22Rv1 (cell line): Measurements from ENCODE around the gene WIZ.

Experiments
- H3K27ac ChIP-seq: fragments of 450-650 bp; 2 replicates; pipeline ENCODE4 v1.5.1; 2017
- ZFX ChIP-seq: fragments of 450-650 bp; IDR thresholded peaks from 2 replicates; pipeline ENCODE4 v1.6.1; 2017; ENCODE audit warnings: antibody characterized with exemption, borderline replicate concordance
- TF ChIP-seq, protein P1 (sequence below): fragments of 450-650 bp; IDR thresholded peaks from 2 replicates; pipeline ENCODE4 v1.5.1; 2017; ENCODE audit warnings: mild to moderate bottlenecking

Gene WIZ

DNA sequence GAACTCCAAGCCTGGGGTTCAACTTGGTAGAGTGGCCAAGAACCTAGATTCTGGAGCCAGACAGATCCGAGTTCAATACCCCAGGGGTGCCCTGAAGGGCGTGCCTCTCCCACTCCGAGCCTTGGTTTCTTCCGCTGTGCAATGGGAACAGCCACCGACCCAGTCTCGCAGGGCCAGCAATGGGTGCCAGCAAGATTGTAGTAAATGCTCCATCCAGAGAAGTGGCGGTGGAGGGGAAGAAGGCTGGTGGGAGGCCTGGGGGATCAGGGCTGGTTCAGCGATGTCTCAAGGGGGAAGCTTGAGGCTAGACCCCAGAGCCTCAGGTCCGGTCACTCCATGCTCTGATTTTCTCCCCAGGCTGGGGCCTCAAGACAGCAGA lies 4.5 kb downstream of the WIZ start:
- no peak for TF ChIP-seq ZFX
- TF ChIP-seq, protein P1, sequence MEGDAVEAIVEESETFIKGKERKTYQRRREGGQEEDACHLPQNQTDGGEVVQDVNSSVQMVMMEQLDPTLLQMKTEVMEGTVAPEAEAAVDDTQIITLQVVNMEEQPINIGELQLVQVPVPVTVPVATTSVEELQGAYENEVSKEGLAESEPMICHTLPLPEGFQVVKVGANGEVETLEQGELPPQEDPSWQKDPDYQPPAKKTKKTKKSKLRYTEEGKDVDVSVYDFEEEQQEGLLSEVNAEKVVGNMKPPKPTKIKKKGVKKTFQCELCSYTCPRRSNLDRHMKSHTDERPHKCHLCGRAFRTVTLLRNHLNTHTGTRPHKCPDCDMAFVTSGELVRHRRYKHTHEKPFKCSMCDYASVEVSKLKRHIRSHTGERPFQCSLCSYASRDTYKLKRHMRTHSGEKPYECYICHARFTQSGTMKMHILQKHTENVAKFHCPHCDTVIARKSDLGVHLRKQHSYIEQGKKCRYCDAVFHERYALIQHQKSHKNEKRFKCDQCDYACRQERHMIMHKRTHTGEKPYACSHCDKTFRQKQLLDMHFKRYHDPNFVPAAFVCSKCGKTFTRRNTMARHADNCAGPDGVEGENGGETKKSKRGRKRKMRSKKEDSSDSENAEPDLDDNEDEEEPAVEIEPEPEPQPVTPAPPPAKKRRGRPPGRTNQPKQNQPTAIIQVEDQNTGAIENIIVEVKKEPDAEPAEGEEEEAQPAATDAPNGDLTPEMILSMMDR: no peak
- no peak overlapping the region for H3K27ac ChIP-seq

DNA sequence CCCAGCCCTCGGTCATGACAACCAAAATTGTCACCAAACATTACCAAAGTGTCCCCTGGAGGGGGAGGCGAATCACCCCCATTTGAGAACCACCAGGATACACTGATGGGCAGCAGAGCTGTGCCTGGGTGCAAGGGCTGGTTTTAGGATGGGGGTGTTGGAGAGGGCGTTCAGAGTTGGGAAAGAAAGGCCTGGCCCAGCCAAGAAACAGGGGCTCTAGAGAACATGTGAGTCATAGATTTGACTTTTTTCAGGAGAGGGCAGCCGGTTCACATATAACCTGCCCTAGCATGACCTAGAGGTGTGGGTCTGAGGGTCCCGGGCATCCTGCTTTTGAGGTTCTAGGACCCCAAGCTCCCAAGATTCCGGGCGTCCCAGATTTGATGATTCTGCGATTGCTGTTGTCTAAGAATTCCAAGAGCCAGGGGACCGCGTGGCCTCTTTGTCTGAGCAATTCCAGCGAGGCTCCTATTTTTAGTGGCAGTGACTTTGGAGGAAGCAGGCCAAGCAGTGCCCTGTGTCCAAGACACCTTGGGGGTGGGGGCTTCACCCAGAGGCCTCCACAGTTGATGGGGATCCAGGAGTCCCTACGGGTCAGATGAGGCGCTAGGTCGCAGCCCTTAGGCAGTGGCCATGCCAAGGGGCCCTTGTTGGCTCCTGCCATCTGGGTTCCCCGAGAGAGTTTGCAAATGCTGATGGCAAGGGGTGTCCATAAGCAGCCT lies 5.1 kb downstream of the WIZ start:
- H3K27ac ChIP-seq: no peak overlapping the region
- no peak for TF ChIP-seq ZFX
- TF ChIP-seq, protein P1: no peak

- TF ChIP-seq, protein P1: no peak
- TF ChIP-seq ZFX: no peak
- H3K27ac ChIP-seq: no peak overlapping the region
These were observed 5.9 kb downstream of the WIZ start for GRCh38 chr19:15443838-15444237.

DNA sequence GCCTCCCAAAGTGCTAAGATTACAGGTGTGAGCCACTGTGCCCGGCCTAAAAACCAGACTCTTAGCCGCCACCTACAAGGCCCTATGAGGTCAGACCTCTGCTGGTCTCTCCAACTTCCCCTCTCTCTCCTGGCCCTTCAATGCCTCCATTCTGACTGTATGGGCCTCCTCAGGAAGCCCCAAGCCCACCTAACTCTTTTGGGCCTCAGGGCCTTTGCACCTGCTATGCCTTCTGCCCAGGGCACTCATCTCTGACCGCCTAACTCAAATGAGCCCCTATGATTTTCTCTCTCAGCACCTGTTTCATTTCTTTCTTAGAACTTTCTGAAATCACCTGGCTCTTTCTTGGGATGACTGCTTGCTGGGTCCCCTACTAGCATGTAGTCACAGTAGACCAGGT lies 6.4 kb downstream of the WIZ start:
- no peak for TF ChIP-seq ZFX
- TF ChIP-seq, protein P1: no peak
- no peak overlapping the region for H3K27ac ChIP-seq

GRCh38 chr19:15442142-15442920 lies 7.4 kb downstream of the WIZ start:
- no peak overlapping the region for H3K27ac ChIP-seq
- TF ChIP-seq, protein P1: no peak
- no peak for TF ChIP-seq ZFX

GRCh38 chr19:15441317-15441716 lies 8.4 kb downstream of the WIZ start:
- TF ChIP-seq, protein P1: no peak
- TF ChIP-seq ZFX: no peak
- H3K27ac ChIP-seq: no peak overlapping the region
